GM21423 (cell line): ENCODE results near the gene OXNAD1.

ENCODE experiments used
- ATAC-seq: cut with Tn5 transposase; IDR thresholded peaks from one replicate; pipeline ENCODE4 v1.9.1; 2021; ENCODE audit warnings: mild to moderate bottlenecking, moderate library complexity; ENCODE audit not compliant: unreplicated experiment

OXNAD1 gene

GRCh38 chr3:16245609-16246008, 19.4 kb upstream of the OXNAD1 start:
- no peak for ATAC-seq

- peak; percentile 76 for ATAC-seq
Observed at GRCh38 chr3:16247282-16248061, 17.5 kb upstream of the OXNAD1 start.

DNA sequence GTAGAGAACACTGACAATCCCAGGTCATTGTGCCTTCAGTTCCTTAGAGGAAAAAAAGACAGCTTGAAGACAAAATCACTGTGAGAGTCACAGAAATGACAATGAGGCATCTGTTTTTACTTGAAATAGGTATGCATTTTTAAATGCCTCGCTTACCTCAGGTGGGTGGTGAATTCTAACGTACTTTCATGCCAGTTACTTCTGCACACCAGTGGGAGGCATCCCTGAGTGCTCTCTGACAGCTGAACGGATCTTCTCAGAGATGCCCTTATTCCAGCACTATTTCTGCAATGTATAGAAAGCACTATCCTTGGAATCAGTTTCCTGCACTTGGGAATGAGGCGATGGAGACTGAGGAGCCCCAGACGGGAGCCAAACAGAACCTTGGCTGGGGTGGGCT, 16.5 kb upstream of the OXNAD1 start:
- no peak for ATAC-seq

- ATAC-seq: no peak
Observed at GRCh38 chr3:16249336-16249735, 15.7 kb upstream of the OXNAD1 start.

GRCh38 chr3:16249886-16250285, 15.1 kb upstream of the OXNAD1 start:
- no peak for ATAC-seq

DNA sequence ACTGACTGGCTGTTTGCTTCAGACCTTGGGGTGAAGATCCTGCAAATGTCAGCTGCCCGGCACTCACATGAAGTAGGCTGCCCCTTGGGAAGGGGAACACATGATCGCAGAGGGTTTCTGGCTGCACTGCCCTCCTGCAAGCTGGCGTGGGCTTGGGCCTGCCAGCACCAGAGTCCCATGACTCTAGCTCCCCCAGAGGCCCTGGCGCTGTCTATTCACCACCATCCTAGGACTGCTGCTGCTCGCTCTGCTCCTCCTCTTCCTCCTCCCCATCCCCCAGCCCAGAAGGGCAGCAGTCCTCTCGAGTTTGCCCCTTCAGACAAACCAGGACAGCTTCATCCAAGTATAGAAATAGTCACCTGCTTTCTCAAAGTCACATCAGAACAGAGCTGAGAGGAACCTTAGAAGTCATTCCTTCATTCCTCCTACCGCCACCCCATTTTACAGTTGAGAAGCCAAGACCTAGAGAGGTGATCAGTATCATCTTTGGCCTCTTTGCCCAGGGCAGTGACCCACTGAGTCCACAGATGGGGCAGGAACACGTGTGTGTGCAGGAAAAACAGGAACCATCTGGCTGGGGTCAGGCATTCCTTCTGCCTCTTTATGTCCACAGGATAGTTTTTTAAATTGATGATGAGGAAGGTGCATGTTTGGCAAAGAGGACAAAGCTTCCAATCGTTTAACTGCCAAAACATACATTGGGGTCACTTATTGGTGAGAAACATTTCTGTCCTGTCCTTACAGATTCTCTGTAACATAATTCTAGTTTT, 13.5 kb upstream of the OXNAD1 start:
- ATAC-seq: no peak

DNA sequence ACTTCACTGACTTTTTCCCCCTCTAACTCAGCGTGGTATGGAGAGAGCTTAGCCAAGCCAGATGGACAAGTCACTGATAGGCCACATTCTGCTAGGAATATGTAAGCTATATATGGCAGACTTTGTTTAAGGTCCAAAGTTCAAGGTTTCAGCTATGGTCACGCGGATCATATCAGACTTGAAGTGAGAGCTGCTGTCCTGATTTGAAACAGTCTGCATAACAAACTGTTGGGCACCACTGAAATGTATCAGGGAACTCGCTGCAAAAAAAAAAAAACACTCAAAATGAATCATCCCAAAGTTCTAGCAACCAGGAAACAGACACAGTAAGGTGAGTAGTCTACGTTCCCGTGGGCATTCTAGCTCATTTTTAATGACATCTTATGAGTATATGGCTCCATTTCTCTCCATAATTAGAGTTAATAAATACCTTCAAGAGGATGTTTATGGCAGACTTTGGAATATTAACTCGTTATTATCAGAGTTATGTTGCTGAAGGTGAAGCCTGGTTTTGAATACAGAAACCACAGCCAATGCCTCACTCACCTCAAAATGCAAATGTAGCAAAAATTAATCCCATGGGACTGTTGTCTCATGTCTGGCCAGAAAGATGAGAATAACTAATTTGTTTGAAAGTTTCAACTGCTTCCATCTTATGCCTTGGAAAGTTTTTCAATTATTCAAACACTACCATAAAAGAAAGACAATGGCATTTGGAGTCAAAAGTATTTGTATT, 12.6 kb upstream of the OXNAD1 start:
- no peak for ATAC-seq

GRCh38 chr3:16252988-16253387, 12.0 kb upstream of the OXNAD1 start:
- no peak for ATAC-seq

DNA sequence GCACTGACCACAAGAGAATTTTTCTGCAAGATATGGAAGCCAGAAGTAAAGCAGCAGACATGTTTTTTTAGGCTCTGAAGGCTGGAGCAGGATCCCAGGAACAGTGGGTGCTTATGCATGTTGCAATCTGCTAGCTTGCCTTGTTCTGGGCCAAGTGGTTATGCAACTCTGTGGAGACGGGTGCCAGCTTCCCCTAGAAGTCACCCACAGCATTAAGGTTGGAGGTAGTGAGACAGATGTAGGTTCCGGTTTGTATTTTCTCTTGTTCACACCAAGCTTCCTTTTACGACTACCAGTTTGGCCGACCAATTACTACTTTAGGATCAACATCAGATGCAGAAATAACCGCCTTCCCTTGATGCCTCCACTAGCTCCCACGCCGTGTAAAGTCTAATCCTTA, 11.4 kb upstream of the OXNAD1 start:
- no peak for ATAC-seq

- no peak for ATAC-seq
Observed at GRCh38 chr3:16254916-16255315, 10.1 kb upstream of the OXNAD1 start.

- ATAC-seq: no peak
Observed at GRCh38 chr3:16255326-16255725, 9.7 kb upstream of the OXNAD1 start.

- no peak for ATAC-seq
Observed at GRCh38 chr3:16255726-16256125, 9.3 kb upstream of the OXNAD1 start.

DNA sequence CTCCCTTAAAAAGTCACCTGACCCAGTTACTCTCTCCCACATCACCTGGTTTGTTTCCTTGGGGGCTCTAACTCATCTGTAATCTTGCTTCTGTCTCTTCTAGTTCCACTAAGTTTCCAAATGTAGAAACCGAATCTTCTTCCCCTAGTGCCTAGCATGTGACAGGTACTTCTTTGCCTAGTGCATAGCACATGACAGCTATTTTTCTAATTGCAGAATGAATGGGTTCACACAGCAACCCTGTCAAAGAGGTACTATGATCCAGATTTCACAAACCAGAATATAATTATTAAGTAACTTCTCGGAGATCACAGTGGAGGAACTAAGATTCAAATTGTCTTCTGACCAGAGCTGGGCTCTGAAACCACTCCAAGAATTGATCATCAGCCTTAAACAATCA, 7.7 kb upstream of the OXNAD1 start:
- ATAC-seq: no peak

DNA sequence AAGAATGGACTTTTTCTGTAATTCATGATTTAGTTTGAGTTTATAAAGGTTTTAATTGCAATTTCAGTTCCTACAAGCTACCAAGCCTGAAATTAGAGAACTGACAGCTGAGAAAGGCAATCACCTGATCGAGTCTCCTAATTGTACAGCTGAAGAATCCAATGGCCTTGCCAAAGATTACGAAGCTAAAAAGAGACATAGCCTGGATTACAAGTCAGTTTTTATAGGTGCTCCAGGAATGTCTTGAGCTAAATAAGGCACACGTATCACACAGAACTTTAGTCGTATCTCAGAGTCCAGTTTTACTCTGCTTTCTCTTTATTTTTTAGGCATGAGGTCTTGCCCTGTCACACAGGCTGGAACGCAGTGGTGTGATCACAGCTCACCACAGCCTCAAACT, 6.8 kb upstream of the OXNAD1 start:
- ATAC-seq: no peak

DNA sequence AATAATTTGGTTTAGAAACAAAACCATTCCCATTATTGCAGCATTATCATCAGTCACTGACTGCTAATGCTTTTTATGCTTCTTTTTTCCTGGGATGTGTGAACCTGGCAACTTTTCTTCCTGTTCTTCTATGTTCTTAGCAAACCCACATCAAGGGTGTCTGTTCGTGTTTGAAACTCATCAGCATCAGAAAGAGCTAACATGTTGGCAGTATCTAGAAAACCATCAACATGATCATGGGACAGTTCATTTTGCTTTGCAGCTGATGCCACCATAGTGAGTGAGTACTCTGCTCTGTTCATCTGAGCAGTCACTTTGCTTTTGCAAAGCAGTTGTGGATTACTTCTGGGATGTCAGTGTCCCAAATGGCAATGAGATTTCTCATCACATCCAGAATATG, 6.1 kb upstream of the OXNAD1 start:
- ATAC-seq: no peak

DNA sequence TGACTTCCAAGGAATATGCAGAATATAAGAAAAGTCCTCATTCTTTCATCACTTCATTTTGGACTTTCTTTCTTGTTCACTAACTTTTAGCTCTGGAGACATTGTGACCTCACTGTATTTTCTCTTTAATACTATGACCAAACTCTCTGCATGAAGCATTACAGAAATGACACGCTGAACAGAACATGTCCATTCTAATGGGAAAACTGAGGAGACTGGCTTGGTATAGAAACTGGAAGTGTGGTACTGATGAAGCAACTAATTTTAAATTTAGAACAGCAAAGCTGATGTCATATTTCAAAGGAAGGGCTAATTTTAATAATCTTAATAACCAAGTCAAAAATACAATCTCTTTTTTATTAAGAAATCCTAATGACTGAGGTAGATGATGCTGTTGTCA, 5.0 kb upstream of the OXNAD1 start:
- ATAC-seq: no peak

DNA sequence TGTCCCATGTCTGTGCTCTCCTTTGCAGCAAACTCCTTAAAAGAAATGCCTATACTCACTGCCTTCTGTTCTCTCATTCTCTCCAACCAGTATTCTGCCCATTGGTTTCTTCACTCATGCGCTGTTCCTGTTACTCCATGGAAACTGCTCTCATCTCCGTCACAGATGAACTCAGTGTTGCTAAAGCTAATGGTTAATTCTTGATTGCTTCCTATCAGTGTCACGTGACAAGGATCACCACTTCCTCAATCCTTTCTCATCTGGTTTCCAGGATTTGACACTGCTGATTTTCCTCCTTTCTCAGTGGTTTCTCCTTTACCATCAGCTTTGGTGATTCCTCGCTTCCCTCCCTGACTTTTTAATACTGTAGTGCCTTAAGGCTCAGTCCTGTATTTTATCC, 2.8 kb upstream of the OXNAD1 start:
- ATAC-seq: no peak

DNA sequence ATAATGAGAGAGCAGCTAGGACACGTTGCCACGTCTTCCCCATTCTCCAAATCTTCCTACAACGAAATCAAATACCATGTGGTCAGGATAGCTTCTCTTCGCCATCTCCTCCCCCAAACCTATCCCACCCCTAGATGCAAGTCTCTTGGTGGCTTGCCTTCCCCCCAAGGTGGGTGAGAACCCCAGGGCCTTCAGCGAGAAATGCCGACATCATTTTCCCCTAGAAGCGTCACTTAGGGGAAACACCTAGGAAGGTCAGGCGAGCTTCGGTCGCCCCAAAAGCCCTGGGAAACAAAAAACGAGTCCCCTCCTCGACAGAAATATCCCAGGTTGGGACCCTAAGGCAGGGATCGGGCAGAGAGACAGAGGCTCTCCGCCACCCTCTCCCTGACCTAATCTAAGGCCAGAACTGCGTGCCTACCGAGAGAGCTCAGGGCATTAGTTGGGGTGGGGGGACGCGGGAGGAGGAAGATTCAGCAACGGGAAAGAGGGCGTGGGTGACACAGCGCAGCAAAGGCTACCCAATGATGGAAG, 771 bp upstream of the OXNAD1 start:
- ATAC-seq: peak; percentile 1

- no peak for ATAC-seq
Observed at GRCh38 chr3:16265455-16265786, 409 bp downstream of the OXNAD1 start.

DNA sequence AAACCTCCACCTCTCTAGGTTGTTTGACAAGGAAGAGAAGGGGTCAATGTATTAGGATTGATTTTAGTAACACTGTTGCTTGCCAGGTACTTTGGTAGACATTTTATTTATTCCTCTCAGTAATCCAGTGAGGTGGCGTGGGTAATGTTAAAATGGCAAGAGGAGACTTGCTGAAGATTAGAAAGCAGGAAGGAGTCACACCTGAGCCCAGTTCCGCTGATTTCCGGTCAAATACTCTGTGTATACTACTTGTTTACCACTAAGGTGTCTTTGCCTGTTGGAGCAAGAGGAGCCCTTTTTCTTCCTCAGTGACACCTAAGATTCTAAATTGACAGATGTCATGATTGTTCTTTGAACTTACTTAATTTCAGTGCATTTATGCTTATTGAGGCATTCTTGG, 1.7 kb downstream of the OXNAD1 start:
- no peak for ATAC-seq

GRCh38 chr3:16270855-16271254, 5.8 kb downstream of the OXNAD1 start:
- no peak for ATAC-seq

DNA sequence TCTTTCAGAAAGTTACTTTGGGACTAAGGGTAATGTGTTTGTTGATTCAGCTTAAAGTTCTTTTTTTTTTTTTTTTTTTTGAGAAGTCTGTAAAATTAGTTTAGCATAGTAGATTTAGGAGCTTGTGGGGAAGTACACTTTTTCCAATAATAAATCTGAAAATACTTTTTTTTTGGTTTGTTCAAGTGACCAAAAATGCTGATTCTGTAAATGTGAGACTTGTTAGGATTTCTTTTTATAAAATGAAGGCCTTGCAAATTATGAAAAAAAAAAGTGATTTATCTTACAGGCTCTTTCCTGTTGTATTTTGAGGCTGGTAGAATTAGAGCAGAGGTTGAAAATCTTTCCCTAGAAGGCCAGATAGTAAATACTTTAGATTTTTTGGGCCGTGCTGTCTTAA, 7.6 kb downstream of the OXNAD1 start:
- ATAC-seq: no peak
